ENCODE data around the gene CPHXL2. TPM values are rescaled to one million over a fixed set of nuclear protein-coding genes. Genes with fewer than 3 reads are reported as not detected.

The CPHXL2 gene
- total and polyA plus RNA-seq, 2 experiments from 2014 or later: not detected

GRCh38 chr16:75679366-75679765 lies 2.6 kb upstream of the CPHXL2 start:
- no peak for DNase-seq (ENCODE audit: low spot score)
- H3K36me3 ChIP-seq (ENCODE audit: insufficient read depth): no peaks in the 10 kb centered on the region
- H3K27me3 ChIP-seq (ENCODE audit: insufficient read depth): no peaks in the 10 kb centered on the region
- Mint-ChIP-seq H3K27me3 (ENCODE audit: insufficient read depth, low read depth, poor library complexity) (peaks cover 8% of the 10 kb centered on the region), H3K4me3 (no peak overlapping the region), H3K4me1 (no peaks in the 10 kb centered on the region), H3K9me3 (peaks cover 65% of the 10 kb centered on the region), H3K36me3 (ENCODE audit: low read depth) (peaks cover 23% of the 10 kb centered on the region), H3K27ac (no peak overlapping the region)
- H2AFZ ChIP-seq: peak overlapping the region; percentile 40; the same call in 1 of the 2 replicates
- H3K9me2 ChIP-seq (ENCODE audit: insufficient read depth): 0 out of 2 replicates have a peak, but pooled peaks cover 3% of the 10 kb centered on the region
- no peaks in the 10 kb centered on the region for H3K4me1 ChIP-seq (ENCODE audit: insufficient read depth)
- H4K20me1 ChIP-seq (replicated peaks; ENCODE audit: insufficient read depth): no peaks in the 10 kb centered on the region
- H3K4me2 ChIP-seq: no peak overlapping the region
- TF ChIP-seq NANOG (IDR thresholded peaks at IDR 0.05; ENCODE audit: borderline replicate concordance): no peak
- TF ChIP-seq ZNF331 (CRISPR knock-in tag; IDR thresholded peaks at IDR 0.05; ENCODE audit: low read depth): no peak
- no peak for TF ChIP-seq ZNF114 (CRISPR knock-in tag; IDR thresholded peaks at IDR 0.05)
- no peak for TF ChIP-seq STAT1 (IDR thresholded peaks at IDR 0.05; ENCODE audit: unreplicated experiment)
- TF ChIP-seq ETS1 (IDR thresholded peaks at IDR 0.05): no peak
- TF ChIP-seq POLR2AphosphoS5 (IDR thresholded peaks at IDR 0.05; ENCODE audit: low read depth): no peak
- TF ChIP-seq, protein P1, sequence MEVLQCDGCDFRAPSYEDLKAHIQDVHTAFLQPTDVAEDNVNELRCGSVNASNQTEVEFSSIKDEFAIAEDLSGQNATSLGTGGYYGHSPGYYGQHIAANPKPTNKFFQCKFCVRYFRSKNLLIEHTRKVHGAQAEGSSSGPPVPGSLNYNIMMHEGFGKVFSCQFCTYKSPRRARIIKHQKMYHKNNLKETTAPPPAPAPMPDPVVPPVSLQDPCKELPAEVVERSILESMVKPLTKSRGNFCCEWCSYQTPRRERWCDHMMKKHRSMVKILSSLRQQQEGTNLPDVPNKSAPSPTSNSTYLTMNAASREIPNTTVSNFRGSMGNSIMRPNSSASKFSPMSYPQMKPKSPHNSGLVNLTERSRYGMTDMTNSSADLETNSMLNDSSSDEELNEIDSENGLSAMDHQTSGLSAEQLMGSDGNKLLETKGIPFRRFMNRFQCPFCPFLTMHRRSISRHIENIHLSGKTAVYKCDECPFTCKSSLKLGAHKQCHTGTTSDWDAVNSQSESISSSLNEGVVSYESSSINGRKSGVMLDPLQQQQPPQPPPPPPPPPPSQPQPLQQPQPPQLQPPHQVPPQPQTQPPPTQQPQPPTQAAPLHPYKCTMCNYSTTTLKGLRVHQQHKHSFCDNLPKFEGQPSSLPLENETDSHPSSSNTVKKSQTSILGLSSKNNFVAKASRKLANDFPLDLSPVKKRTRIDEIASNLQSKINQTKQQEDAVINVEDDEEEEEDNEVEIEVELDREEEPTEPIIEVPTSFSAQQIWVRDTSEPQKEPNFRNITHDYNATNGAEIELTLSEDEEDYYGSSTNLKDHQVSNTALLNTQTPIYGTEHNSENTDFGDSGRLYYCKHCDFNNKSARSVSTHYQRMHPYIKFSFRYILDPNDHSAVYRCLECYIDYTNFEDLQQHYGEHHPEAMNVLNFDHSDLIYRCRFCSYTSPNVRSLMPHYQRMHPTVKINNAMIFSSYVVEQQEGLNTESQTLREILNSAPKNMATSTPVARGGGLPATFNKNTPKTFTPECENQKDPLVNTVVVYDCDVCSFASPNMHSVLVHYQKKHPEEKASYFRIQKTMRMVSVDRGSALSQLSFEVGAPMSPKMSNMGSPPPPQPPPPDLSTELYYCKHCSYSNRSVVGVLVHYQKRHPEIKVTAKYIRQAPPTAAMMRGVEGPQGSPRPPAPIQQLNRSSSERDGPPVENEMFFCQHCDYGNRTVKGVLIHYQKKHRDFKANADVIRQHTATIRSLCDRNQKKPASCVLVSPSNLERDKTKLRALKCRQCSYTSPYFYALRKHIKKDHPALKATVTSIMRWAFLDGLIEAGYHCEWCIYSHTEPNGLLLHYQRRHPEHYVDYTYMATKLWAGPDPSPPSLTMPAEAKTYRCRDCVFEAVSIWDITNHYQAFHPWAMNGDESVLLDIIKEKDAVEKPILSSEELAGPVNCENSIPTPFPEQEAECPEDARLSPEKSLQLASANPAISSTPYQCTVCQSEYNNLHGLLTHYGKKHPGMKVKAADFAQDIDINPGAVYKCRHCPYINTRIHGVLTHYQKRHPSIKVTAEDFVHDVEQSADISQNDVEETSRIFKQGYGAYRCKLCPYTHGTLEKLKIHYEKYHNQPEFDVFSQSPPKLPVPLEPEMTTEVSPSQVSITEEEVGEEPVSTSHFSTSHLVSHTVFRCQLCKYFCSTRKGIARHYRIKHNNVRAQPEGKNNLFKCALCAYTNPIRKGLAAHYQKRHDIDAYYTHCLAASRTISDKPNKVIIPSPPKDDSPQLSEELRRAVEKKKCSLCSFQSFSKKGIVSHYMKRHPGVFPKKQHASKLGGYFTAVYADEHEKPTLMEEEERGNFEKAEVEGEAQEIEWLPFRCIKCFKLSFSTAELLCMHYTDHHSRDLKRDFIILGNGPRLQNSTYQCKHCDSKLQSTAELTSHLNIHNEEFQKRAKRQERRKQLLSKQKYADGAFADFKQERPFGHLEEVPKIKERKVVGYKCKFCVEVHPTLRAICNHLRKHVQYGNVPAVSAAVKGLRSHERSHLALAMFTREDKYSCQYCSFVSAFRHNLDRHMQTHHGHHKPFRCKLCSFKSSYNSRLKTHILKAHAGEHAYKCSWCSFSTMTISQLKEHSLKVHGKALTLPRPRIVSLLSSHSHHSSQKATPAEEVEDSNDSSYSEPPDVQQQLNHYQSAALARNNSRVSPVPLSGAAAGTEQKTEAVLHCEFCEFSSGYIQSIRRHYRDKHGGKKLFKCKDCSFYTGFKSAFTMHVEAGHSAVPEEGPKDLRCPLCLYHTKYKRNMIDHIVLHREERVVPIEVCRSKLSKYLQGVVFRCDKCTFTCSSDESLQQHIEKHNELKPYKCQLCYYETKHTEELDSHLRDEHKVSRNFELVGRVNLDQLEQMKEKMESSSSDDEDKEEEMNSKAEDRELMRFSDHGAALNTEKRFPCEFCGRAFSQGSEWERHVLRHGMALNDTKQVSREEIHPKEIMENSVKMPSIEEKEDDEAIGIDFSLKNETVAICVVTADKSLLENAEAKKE (CRISPR knock-in tag; IDR thresholded peaks at IDR 0.05): no peak
- TF ChIP-seq, protein P2, sequence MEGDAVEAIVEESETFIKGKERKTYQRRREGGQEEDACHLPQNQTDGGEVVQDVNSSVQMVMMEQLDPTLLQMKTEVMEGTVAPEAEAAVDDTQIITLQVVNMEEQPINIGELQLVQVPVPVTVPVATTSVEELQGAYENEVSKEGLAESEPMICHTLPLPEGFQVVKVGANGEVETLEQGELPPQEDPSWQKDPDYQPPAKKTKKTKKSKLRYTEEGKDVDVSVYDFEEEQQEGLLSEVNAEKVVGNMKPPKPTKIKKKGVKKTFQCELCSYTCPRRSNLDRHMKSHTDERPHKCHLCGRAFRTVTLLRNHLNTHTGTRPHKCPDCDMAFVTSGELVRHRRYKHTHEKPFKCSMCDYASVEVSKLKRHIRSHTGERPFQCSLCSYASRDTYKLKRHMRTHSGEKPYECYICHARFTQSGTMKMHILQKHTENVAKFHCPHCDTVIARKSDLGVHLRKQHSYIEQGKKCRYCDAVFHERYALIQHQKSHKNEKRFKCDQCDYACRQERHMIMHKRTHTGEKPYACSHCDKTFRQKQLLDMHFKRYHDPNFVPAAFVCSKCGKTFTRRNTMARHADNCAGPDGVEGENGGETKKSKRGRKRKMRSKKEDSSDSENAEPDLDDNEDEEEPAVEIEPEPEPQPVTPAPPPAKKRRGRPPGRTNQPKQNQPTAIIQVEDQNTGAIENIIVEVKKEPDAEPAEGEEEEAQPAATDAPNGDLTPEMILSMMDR (conservative IDR thresholded peaks at IDR 0.05; ENCODE audit: low read depth in 2 of 2): no peak
- TF ChIP-seq JUNB (IDR thresholded peaks at IDR 0.05; ENCODE audit: unreplicated experiment): no peak
- TF ChIP-seq EZH2 (IDR thresholded peaks at IDR 0.05; ENCODE audit: low read depth, unreplicated experiment): no peak
- TF ChIP-seq CREB1 (CRISPR knock-in tag; IDR thresholded peaks at IDR 0.05; ENCODE audit: low read depth): no peak
- no peak for TF ChIP-seq REST (IDR thresholded peaks at IDR 0.05; ENCODE audit: unreplicated experiment)
- no peak for TF ChIP-seq EZH2phosphoT487 (IDR thresholded peaks at IDR 0.05; ENCODE audit: unreplicated experiment)
- no peak for ATAC-seq
- H3K27ac ChIP-seq (ENCODE audit: low read depth): no peak overlapping the region
- H3F3A ChIP-seq (replicated peaks; ENCODE audit: low read depth): no peaks in the 10 kb centered on the region
- no peaks in the 10 kb centered on the region for H3K79me2 ChIP-seq (replicated peaks; ENCODE audit: insufficient read depth)
- H3K4me3 ChIP-seq: no peak overlapping the region

Measured in GM23338 (cell line).